Measurements from ENCODE around the gene RARRES2.
"Not testable (repeated sequence)": the region's sequence is repeated elsewhere in the genome, so short reads cannot be mapped to it uniquely, and the experiment has no call there.

Gene RARRES2

DNA sequence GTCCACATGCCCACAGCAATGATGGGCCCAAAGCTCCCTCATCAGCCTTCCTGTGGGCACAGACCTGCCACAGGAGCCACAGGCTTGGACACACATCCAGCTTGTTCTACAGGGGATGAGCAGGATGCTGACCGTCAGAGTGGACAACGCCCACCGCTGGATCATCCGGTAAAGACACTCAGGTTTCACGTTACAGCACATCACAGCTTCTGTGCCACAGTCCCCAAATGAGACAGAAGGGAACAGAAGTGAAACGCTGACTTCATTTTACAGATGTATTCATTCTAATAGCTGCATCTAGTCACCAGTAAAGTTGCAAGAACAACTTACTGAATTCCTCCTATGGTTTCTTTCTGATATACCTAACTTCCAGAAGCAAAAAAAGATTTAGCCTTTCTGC lies 51.1 kb downstream of the RARRES2 start:
- not testable (repeated sequence) for H3K4me3 ChIP-seq (ENCODE audit: low read length)

DNA sequence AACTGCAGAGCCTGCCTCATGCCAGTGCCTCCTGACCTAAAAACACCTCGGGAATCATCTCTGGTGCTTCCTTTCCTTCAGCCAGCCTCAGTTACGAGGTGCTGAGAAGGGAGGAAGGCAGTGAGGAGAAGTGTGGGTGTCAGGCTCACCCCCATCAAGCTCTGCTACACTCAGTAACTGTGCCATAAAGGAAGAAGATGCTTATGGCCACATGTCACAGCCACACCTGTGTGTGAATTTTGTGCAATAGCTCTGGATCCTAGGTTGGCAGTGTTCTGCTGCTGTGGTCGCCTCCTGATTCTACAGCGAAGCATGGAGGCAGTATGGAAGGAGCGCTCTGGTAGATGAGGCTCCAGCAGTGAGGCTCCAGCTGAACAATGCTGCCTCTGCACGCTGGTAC lies 52.6 kb downstream of the RARRES2 start:
- H3K4me3 ChIP-seq (ENCODE audit: low read length), result not testable (repeated sequence)

Measured in GM08714 (cell line).